ENCODE results near the gene GNAZ. TPM values are rescaled to one million over a fixed set of nuclear protein-coding genes. Genes with fewer than 3 reads are reported as not detected.

Gene GNAZ
- total RNA-seq, 1 donor from 2014 or later = 3.1 TPM

Other genes starting within 250 kb of the GNAZ start
- not detected for gene IGLL5, start 182.7 kb upstream of the GNAZ start, total RNA-seq
- not detected for gene RSPH14, start 71.5 kb downstream of the GNAZ start, total RNA-seq
- gene RAB36, start 75.0 kb downstream of the GNAZ start, total RNA-seq = 0.54 TPM
- 29.0 TPM for gene BCR, start 110.0 kb downstream of the GNAZ start, total RNA-seq